ENCODE data around the gene LAMB3.

The LAMB3 gene

GRCh38 chr1:209635850-209636249 lies 16.4 kb downstream of the LAMB3 start:
- no peak for TF ChIP-seq CTCF (IDR thresholded peaks at IDR 0.05; ENCODE audit: low read depth, low read length)
- DNase-seq (ENCODE audit: low read depth in 2 of 2) = no peak
- no peak overlapping the region for H3K4me3 ChIP-seq (replicated peaks in 1 of 2; ENCODE audit: low read depth in 2 of 2, low read length in 2 of 2)

- DNase-seq (ENCODE audit: low read depth in 2 of 2) = no peak
- H3K4me3 ChIP-seq (replicated peaks in 1 of 2; ENCODE audit: low read depth in 2 of 2, low read length in 2 of 2) = no peak overlapping the region
- TF ChIP-seq CTCF (IDR thresholded peaks at IDR 0.05; ENCODE audit: low read depth, low read length) = no peak
These were observed 18.1 kb downstream of the LAMB3 start for GRCh38 chr1:209634005-209634737.

GRCh38 chr1:209633335-209633997 lies 18.8 kb downstream of the LAMB3 start:
- DNase-seq (ENCODE audit: low read depth in 2 of 2) = no peak
- no peak for TF ChIP-seq CTCF (IDR thresholded peaks at IDR 0.05; ENCODE audit: low read depth, low read length)
- H3K4me3 ChIP-seq (replicated peaks in 1 of 2; ENCODE audit: low read depth in 2 of 2, low read length in 2 of 2) = no peak overlapping the region

GRCh38 chr1:209630383-209631225 lies 21.6 kb downstream of the LAMB3 start:
- no peak for DNase-seq (ENCODE audit: low read depth in 2 of 2)
- no peak overlapping the region for H3K4me3 ChIP-seq (replicated peaks in 1 of 2; ENCODE audit: low read depth in 2 of 2, low read length in 2 of 2)
- no peak for TF ChIP-seq CTCF (IDR thresholded peaks at IDR 0.05; ENCODE audit: low read depth, low read length)

GRCh38 chr1:209629621-209630382 lies 22.4 kb downstream of the LAMB3 start:
- H3K4me3 ChIP-seq (replicated peaks in 1 of 2; ENCODE audit: low read depth in 2 of 2, low read length in 2 of 2) = no peak overlapping the region
- no peak for TF ChIP-seq CTCF (IDR thresholded peaks at IDR 0.05; ENCODE audit: low read depth, low read length)
- DNase-seq (ENCODE audit: low read depth in 2 of 2) = no peak

GRCh38 chr1:209628618-209629299 lies 23.5 kb downstream of the LAMB3 start:
- no peak for DNase-seq (ENCODE audit: low read depth in 2 of 2)
- no peak for TF ChIP-seq CTCF (IDR thresholded peaks at IDR 0.05; ENCODE audit: low read depth, low read length)

More at GRCh38 chr1:209628618-209629299, 23.5 kb downstream of the LAMB3 start:
- H3K4me3 ChIP-seq (replicated peaks in 1 of 2; ENCODE audit: low read depth in 2 of 2, low read length in 2 of 2) = no peak overlapping the region
